GM19035 (cell line): Measurements from ENCODE around the gene UGT2B17.
"Not testable (repeated sequence)": the region's sequence is repeated elsewhere in the genome, so short reads cannot be mapped to it uniquely, and the experiment has no call there.

ENCODE experiments used
- ATAC-seq: cut with Tn5 transposase; IDR thresholded peaks from one replicate; pipeline ENCODE4 v1.9.1; 2021; ENCODE audit not compliant: unreplicated experiment

UGT2B17 gene

DNA sequence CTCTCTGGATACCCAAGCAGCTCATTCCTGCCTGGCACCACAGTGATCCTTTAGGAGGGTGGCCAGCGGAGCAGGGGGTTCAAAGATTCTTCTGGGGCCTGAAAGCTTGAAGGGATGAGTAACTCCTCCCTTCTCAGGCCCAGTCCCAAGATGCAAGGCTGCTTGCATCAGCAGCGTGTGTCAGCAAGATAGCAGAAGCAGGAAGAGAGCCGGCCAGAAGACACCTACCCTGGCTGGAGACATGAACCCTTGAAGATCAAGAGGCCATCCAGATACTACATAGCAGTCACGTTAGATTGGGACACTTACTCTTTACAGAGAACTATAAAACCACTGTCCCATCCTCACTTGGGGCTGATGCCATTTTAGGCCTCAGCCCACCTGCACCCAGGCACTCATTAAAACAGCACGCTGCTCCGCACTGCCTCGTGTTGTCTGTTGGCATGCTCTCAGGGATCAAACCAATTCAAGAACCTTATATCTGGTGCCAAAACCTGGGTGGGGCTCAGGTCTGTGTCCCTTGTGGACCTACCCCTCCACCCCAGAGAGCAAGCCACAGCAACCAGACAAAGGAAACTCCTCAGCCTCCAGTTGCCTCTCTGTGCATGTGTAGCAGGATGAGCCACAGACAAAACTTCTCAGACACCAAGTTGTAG lies 6.5 kb downstream of the UGT2B17 start:
- ATAC-seq, result peak; percentile 51

GRCh38 chr4:68569036-68569435 lies 7.1 kb downstream of the UGT2B17 start:
- peak; percentile 27 for ATAC-seq

GRCh38 chr4:68568535-68568934 lies 7.6 kb downstream of the UGT2B17 start:
- not testable (repeated sequence) for ATAC-seq

- not testable (repeated sequence) for ATAC-seq
Observed at GRCh38 chr4:68566364-68566763, 9.8 kb downstream of the UGT2B17 start.

- ATAC-seq, result not testable (repeated sequence)
Observed at GRCh38 chr4:68565082-68565481, 11.0 kb downstream of the UGT2B17 start.

DNA sequence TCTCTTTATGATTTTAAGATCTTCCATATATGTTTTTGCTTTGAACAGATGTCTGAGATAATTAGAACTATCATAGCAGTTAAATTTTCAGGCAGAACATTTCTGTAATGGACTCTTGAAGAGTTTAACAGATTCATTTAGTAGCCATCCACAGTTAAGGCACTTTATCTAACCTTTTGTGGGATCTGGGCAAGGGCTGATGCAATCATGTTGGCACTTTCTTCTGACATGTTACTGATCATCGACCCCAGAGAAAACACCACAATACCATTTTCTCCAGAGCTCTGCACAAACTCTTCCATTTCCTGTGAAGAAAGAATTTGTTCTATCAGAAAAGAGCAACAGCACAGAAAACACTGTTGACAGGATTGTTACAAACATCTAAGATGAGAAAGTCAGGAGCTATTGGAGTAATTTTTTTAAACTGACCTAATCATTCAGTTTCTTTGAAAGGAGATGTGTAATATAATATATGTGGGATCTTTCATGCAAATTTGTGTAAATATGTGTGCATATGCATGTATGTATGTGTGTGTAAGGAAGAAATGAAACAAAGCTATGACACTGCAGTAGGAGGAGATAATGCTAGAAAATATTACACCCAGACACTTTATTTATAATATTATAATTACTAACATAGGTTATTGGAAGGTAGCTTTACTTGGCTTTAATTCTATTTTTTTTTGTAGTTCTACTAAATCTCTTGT lies 15.6 kb downstream of the UGT2B17 start:
- ATAC-seq, result not testable (repeated sequence)

- peak; percentile 65 for ATAC-seq
Observed at GRCh38 chr4:68553830-68554229, 22.3 kb downstream of the UGT2B17 start.

- peak; percentile 56 for ATAC-seq
Observed at GRCh38 chr4:68552818-68553811, 23.0 kb downstream of the UGT2B17 start.

DNA sequence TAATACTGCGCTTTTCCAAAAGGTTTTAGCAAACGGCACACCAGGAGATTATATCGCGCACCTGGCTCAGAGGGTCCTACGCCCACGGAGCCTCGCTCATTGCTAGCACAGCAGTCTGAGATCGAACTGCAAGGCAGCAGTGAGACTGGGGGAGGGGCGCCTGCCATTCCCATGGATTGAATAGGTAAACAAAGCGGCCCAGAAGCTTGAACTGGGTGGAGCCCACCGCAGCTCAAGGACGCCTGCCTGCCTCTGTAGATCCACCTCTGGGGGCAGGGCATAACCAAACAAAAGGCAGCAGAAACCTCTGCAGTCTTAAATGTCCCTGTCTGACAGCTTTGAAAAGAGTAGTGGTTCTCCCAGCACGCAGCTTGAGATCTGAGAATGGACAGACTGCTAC lies 33.4 kb downstream of the UGT2B17 start:
- not testable (repeated sequence) for ATAC-seq

DNA sequence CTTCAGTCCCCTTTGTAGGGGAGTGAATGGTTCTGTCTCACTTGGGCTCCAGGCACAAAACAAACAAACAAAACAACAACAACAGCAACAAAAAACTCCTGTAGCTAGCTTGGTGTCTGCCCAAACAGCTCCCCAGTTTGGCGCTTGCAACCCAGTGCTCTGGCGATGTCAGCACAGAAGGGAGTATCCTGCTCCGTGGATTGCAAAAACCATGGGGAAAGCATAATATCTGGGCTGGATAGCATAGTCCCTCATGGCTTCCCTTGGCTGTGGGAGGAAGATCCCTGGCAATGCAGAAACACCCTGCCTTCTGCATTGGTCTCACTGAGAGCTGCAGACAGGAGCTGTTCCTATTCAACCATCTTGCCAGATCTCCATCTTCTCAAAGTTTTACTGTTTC lies 39.7 kb downstream of the UGT2B17 start:
- ATAC-seq, result no peak

GRCh38 chr4:68535974-68536373 lies 40.1 kb downstream of the UGT2B17 start:
- ATAC-seq, result no peak

GRCh38 chr4:68522232-68522631 lies 53.9 kb downstream of the UGT2B17 start:
- not testable (repeated sequence) for ATAC-seq

GRCh38 chr4:68520985-68521384 lies 55.1 kb downstream of the UGT2B17 start:
- ATAC-seq, result no peak

- ATAC-seq, result no peak
Observed at GRCh38 chr4:68518889-68519288, 57.2 kb downstream of the UGT2B17 start.

GRCh38 chr4:68505452-68505851 lies 70.7 kb downstream of the UGT2B17 start:
- peak; percentile 79 for ATAC-seq

DNA sequence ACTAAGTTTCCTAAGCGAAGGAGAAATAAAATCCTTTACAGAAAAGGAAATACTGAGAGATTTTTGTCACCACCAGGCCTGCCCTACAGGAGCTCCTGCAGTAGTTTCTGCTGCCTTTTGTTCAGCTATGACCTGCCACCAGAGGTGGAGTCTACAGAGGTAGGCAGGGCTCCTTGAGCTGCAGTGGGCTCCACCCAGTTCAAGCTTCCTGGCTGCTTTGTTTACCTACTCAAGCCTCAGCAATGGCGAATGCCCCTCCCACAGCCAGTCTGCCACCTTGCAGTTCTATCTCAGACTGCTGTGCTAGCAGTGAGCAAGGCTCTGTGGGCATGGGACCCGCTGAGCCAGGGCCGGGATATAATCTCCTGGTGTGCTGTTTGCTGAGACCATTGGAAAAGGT lies 71.3 kb downstream of the UGT2B17 start:
- ATAC-seq, result peak; percentile 27

GRCh38 chr4:68503462-68503861 lies 72.7 kb downstream of the UGT2B17 start:
- ATAC-seq, result not testable (repeated sequence)

- ATAC-seq, result no peak
Observed at GRCh38 chr4:68499021-68499420, 77.1 kb downstream of the UGT2B17 start.

DNA sequence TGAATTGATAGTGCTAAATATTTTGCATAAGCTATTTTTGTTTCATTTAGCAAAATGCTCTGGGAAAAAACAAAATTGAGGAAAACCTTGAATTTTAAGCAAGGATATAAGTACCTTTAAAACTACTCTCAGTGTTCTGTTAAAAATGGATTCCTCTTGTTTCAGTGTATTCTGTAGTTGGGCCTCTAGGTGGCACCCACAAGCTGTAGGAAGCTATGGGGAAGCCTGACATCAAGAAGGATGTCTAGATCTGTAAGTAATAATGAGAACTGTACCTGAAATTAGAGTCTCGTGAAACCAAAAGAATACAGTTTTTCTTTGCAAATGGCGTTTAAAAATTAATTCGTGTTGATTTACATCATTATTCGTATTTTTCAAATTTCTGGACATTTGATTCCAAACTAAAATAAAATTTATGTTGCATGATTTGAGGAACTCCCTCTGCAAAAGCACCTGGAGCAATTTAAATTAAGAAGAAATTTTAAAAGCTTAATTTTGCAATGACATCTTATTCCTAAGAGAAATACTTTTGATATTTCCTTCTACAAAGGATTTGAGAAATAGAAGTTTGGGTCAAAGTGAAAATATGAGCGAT lies 77.6 kb downstream of the UGT2B17 start:
- ATAC-seq, result peak; percentile 97

GRCh38 chr4:68494688-68495087 lies 81.4 kb downstream of the UGT2B17 start:
- ATAC-seq, result no peak
